ES-I3 (cell line): Measurements from ENCODE around the gene FADS2.

ENCODE experiments used
- H3K36me3 ChIP-seq: 2 replicates; pipeline ENCODE4 v1.6.1; 2013; ENCODE audit warnings: mild to moderate bottlenecking, low read length, control low read depth, moderate library complexity; ENCODE audit not compliant: insufficient read depth
- H3K4me1 ChIP-seq: 2 replicates; pipeline ENCODE4 v1.6.1; 2013; ENCODE audit warnings: mild to moderate bottlenecking, control low read depth, low read length; ENCODE audit not compliant: insufficient read depth
- H3K9ac ChIP-seq: 2 replicates; pipeline ENCODE4 v1.6.1; 2013; ENCODE audit warnings: low read depth, mild to moderate bottlenecking, low read length, moderate library complexity
- H3K9me3 ChIP-seq: 2 replicates; pipeline ENCODE4 v1.6.1; 2013; ENCODE audit warnings: mild to moderate bottlenecking, low read length, moderate library complexity; ENCODE audit not compliant: control insufficient read depth, insufficient read depth

FADS2 gene

DNA sequence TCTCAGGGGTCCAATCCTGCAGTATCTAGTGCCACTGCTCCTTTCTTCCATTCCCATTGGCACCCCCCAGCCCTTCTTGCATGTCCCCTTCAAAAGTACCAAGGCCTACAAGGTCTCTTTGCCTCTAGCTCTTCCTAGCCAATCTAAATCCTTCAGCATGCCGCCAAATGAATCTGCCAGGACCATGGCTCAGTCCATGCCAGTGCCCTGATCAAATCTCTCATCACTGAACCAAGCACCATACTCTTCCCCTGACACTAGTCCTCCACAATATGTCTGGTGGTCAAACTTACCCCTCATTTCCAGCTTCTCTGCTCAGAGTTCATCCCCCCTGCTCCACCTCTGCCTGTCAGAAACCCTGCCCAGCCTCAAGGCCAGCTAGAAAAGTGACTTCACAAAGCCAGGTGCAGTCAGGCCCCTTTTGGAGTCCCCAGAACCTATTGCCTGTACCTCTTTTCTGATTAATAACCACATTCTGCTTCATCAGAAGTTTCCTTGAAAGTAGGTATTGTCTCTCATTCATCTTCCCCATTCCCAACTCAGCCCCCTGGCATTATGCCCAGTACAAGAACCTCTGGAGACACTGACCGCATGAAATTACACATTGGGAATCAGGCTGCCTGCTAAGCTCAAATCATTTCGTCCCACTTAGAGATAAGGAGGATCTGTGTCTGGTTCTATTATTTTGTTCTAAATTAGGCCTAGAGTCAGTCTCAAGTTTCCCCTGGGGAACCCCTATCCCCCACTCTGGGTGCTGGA lies 24.0 kb upstream of the FADS2 start:
- Histone ChIP-seq H3K4me1 (no peaks in the 10 kb centered on the region), H3K9ac (no peak overlapping the region), H3K9me3 (no peaks in the 10 kb centered on the region), H3K36me3 (peaks cover 23% of the 10 kb centered on the region; the same call in 1 of the 2 replicates)

DNA sequence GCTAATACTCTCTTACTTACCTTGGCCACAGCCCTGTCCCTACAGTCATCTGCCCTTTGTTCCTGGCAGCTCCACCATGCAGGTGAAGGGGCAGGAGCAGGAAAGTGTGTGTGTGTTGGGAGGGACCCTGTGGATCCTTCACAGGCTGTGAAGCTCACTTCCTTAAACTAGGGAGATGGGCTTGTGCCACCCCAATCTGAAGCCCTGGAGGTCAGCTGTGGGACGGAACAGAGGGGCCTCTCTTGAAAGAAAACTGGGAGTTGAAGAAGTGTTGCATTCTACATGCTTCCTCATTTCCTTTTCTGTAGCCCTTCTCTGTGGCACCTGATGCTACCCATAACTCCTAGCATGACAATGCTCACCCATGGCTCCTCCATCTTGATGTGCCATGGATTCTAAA lies 23.0 kb upstream of the FADS2 start:
- Histone ChIP-seq H3K9ac (no peak overlapping the region), H3K4me1 (no peaks in the 10 kb centered on the region), H3K36me3 (peaks cover 24% of the 10 kb centered on the region), H3K9me3 (no peaks in the 10 kb centered on the region)

DNA sequence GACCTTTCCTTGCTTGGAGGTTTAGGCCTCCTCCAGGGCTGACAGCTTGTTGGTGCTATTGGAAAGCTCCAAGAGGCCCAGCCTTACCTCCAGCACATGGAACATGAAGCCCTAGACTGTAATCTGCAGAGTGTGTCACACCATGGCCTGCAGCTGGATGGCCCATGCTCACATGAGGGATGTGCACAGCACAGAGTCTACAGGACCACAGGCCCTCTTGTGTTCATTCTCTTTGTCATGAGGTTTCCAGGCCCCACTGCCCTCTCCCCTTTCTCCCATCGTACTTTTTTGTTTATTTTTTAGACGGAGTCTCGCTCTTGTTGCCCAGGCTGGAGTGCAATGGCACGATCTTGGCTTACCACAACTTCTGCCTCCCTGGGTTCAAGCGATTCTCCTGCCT lies 21.3 kb upstream of the FADS2 start:
- Histone ChIP-seq H3K9ac (no peak overlapping the region), H3K4me1 (no peaks in the 10 kb centered on the region), H3K9me3 (no peaks in the 10 kb centered on the region), H3K36me3 (peaks cover 31% of the 10 kb centered on the region)

DNA sequence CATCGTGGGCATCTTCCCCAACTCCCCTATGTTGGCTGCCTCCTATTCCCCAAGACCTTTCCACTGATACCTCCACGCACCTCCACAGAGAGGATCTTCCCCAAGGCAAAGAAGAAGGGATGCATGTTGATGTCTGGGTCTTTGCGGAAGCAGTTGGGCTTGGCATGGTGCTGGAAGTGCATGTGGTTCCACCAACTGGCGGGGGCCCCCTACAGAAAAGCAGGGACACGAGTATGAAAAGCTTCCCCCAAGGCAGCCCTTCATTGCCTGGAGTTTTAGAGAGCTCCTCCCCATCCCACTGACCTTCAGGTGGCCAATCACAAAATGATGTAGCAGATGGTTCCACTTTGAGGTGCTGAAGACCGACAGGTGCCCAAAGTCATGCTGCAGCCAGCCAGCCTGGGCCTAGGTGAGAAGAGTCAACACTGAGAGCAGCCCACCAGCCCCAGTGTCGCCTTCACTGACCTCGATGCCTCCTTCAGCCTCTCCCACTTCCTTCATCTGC lies 17.4 kb upstream of the FADS2 start:
- H3K36me3 ChIP-seq: peaks cover 33% of the 10 kb centered on the region
- H3K9me3 ChIP-seq: no peaks in the 10 kb centered on the region
- H3K9ac ChIP-seq: no peak overlapping the region
- peaks cover 5% of the 10 kb centered on the region; the same call in 1 of the 2 replicates for H3K4me1 ChIP-seq

DNA sequence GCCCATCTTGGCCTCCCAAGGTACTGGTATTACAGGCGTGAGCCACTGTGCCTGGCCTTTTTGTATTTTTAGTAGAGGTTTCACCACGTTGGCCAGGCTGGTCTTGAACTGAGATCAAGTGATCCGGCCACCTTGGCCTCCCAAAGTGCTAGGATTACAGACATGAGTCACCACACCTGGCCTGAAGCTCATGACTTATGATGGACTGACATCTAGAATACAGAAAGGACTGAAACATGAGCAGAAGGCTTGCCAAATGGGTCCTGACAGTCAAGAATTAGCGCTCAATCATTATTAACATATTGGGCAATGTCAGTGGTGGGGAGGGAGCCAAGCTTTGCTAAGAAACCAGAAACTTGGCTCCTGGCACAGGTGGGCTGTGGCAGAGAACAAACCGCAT lies 16.3 kb upstream of the FADS2 start:
- H3K36me3 ChIP-seq: peaks cover 33% of the 10 kb centered on the region
- H3K4me1 ChIP-seq: peaks cover 5% of the 10 kb centered on the region; the same call in 1 of the 2 replicates
- H3K9ac ChIP-seq: no peak overlapping the region
- no peaks in the 10 kb centered on the region for H3K9me3 ChIP-seq

DNA sequence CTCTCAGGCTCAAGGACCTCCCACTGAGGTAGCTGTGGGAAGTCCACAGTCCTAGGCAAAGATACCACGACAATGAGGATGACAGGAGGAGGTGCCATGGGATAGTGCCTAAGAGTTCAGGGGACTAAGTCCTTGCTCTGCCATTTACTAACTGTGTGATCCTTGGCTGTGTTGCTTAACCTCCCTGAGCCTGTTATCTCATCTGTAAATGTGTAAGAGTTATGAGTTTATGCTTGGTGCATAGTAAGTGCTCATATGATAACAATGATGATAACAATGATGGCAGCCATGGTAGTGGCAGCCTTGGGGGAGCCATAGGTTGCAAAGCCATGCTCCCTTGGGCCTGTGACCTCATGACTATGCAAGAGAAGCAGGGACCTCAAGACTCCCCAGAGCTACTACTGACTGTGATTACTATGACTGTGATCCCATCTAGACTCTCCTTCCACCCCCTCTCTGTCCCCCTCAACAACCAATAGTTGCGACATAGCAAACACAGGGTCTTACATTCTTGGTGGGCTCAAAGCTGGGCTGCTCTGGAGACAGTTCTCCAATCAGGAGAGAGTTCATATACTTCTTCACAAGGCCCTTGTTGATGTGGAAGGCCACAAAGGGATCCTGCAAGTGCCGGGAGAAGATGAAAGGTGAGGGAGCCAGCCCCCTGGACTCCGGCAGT lies 15.2 kb upstream of the FADS2 start:
- no peaks in the 10 kb centered on the region for H3K9me3 ChIP-seq
- H3K4me1 ChIP-seq: peaks cover 9% of the 10 kb centered on the region; the same call in 1 of the 2 replicates
- peaks cover 29% of the 10 kb centered on the region for H3K36me3 ChIP-seq
- H3K9ac ChIP-seq: no peak overlapping the region

DNA sequence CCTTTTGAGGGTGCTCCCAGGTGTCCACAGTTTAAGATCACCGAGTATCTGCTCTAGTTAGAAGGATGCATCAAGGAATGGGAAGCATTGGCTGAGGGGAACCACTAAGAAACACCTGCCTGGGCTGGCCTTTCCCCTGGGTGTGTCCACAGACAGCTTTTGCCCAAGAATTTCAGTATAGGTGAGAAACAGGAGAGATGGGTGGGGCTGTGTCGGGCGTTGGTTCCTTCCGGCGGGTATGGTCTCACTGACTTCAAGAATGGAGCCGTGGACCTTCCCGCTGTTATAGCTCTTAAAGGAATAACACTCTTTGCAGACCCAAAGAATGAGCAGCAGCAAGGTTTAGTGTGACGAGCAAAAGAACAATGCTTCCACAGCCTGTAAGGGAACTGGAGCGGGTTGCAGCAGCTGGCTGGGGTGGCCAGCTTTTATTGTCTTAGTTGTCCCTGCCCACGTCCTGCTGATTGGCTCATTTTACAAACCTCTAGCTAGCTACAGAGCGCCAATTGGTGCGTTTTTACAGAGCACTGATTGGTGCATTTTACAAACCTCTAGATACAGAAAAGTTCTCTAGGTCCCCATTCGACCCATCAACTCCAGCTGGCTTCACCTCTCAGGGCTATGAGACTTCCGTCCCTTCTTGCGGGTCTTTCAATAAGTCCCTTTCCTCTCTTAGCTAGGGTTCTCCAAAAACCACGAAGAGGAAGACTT lies 13.7 kb upstream of the FADS2 start:
- peaks cover 27% of the 10 kb centered on the region for H3K36me3 ChIP-seq
- H3K4me1 ChIP-seq: peaks cover 13% of the 10 kb centered on the region; the same call in 1 of the 2 replicates
- peak overlapping the region; percentile 84 for H3K9ac ChIP-seq
- H3K9me3 ChIP-seq: no peaks in the 10 kb centered on the region

DNA sequence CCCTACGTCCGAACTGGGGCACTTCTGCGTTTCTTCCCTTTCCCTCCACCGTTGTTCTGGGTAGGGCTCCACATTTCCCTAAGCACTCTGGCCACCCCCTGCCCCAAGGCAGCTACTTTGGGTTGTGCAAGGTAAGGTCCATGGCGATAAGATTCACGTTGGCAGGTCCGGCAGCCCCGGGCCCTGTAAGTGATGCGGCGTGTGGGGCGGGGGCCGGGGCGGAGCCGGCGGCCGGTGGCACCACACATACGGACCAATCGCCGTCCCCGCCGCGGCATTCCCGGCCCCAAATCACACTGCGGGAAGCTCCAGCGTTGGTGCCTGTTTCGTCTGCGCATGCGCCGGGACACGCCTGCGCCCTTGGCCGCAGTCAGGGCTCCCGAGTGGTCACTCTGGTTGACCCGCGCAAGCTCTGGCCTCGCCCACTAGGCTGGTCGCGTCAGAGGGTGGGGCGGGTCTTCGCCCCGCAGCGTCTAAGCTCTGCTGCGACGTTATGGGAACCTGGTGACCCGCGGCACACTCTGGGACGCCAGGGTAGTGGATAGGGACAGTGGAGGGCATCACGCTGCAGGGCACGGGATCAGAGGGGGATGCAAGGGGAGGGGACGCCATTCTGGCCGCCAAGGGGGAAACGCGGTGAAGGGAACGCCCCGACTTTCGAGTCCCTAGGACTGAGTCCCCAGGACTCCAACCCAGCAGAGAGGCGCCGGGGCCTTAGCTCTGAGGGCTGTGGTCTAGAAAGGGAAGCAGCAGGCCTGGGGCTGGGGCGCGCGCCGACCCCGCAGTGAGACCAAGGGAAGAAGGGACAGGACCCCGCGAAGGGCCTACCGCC lies 12.9 kb upstream of the FADS2 start:
- Histone ChIP-seq H3K36me3 (peaks cover 19% of the 10 kb centered on the region), H3K4me1 (peaks cover 17% of the 10 kb centered on the region; the same call in 1 of the 2 replicates)

DNA sequence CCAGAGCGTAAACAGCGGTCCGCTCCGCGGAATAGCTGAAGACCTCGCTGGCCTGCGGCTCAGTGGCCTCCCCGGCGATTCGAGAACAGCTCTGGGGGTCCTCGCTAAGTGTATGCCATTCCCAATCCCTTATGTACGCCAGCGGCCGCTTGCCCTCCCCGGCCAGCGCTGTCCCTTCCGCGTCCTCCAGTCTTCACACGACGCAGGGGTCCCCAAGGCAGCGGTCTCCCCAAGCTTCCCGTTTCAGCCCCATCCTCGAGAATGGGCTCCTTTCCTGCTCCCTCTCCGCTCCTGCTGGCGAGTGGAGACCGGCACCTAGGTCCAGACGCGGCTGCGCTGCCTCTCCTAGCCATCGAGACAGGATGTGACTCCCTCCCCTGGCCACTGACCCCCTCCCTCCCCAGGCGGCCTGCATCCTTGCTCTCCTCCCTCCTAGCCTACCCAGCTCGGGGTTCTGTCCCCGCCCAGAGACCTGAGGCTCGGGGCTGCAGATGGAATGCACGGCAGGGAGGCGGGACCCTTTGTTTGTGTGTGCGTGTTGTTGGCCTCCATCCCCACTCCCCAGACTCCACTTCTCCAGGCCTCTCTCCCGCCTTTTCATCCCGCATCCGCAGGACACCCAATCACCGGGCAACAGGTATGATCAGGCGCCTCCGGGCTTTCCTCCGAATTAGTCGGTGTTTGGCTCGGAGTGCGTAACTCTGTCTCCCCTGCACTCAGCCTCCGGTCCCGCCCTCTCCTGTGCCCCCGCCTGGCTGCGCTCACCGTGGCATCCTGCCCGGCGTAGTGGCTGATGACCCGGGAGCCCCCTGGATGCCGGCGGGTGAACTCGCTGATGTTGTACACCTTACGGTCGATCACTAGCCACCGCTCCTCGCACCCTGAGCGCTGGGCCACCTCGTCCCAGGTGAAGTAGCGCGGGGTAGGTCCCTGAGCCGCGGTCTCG lies 12.0 kb upstream of the FADS2 start:
- peaks cover 12% of the 10 kb centered on the region for H3K36me3 ChIP-seq
- peak overlapping the region; percentile 96 for H3K9ac ChIP-seq
- H3K4me1 ChIP-seq: peaks cover 20% of the 10 kb centered on the region; the same call in 1 of the 2 replicates
- H3K9me3 ChIP-seq: no peaks in the 10 kb centered on the region

More for the DNA sequence above, 12.9 kb upstream of the FADS2 start:
- Histone ChIP-seq H3K9me3 (no peaks in the 10 kb centered on the region), H3K9ac (peak overlapping the region; percentile 96)

DNA sequence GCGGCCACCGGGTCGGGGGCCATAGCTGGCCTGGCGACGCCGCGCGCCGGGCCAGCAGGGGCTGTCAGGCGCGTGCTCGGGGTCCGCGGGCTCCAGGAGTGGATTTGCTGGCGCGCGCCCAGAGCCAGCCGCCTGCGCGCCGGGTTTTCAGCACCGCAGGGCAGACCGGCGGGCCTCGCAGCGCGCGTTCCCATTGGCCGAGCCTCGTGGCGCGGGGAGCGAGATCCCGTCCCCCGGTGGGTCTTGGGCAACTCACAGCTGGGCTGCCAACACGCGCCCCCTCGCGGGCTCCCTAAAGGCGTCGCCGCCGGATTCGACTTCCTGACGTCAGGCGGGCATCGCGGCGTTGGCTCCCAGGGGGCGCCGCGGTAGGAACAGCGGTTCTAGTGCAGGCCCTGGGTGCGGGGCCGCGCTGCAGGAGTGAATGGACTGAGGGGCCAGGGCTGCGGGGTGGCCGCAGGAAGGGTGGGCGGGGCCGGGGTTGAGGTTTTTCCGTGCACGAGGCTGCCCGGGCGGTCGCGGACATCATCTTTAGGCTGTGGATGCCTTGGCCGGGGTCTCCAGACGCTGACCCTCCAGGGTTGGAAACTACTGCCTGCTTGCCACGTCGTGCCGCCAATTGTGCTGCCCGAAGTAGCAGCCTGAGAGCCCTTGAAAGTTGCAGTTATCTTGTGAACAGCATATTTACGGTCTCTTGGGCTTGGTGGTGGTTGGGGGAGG lies 11.2 kb upstream of the FADS2 start, which contains the start of gene FADS1:
Gene FADS1 (minus strand): TSS at position 268 of the 720 bp plus-strand sequence. CDS start 74 bp downstream, at position 194.
- Histone ChIP-seq H3K4me1 (peaks cover 20% of the 10 kb centered on the region; the same call in 1 of the 2 replicates), H3K9ac (peak within 1 kb of the TSS; percentile 96), H3K9me3 (no peaks in the 10 kb centered on the region), H3K36me3 (peaks cover 7% of the 10 kb centered on the region)

DNA sequence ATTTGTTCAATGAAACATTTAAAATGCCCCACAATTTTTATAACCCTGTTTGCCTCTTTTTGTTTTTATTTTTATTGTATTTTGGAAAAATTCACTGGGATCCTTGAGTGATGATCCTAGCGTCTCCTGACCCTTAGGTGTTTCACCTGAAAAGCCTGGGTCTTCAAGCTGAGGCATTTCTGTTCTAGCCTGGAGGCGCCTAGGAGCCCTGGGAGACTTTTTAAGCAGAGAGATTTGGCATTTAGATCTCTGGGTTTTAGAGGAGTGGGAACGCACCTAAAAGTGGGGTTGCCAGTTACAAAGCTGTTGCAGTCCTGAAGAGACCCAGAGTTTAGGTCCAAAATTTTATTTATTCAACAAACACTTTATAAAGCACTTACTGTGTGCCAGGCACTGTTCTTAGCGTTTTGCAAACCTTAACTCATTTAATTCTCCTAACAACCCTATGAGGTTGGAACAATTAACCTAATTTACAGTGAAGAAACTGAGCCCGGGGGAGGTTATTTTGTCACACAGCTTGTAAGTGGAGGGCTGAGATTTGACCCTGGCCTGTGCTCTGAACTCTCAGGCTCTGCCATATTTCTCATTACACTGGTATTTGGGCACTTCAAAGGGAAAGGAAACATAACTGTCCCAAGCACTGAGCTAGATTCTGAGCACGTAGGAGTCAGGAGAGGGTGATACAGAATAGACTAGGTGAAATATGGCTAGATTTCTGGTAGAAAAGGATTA lies 10.5 kb upstream of the FADS2 start:
- no peaks in the 10 kb centered on the region for H3K9me3 ChIP-seq
- H3K4me1 ChIP-seq: peaks cover 20% of the 10 kb centered on the region; the same call in 1 of the 2 replicates
- H3K36me3 ChIP-seq: no peaks in the 10 kb centered on the region; the same call in 1 of the 2 replicates
- peak overlapping the region; percentile 96 for H3K9ac ChIP-seq

DNA sequence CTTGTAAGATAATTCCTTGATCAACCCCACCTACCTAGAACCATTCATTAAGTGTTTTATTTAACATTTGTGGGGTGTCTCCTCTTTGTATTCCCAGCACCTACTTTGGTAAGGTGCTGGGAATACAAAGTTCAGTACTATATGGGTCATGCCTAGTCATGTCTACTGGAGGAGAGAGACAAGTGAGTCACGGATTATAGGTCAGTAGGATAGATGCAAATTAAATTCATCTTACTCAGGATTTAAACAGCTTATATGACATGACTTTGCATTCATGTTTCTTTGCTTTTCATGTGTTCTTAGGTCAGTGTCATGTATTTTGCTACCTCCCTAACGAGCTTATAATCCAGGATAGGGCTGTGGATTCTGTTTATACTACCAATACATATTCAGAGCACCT lies 7.9 kb upstream of the FADS2 start:
- Histone ChIP-seq H3K36me3 (no peaks in the 10 kb centered on the region; the same call in 1 of the 2 replicates), H3K9ac (no peak overlapping the region)

More for the DNA sequence above, 7.9 kb upstream of the FADS2 start:
- H3K4me1 ChIP-seq: peaks cover 15% of the 10 kb centered on the region; the same call in 1 of the 2 replicates
- no peaks in the 10 kb centered on the region for H3K9me3 ChIP-seq
